GM12873 (cell line): ENCODE data around the gene ST6GALNAC1.

Experiments used
- CTCF ChIP-seq: IDR thresholded peaks from 2 replicates; pipeline ENCODE4 v1.5.1; 2012; ENCODE audit warnings: low read depth, mild to moderate bottlenecking, moderate library complexity, low read length, control low read depth; ENCODE audit not compliant: insufficient read depth; ENCODE audit errors: missing control alignments

Gene ST6GALNAC1

GRCh38 chr17:76630151-76630550 is 13.4 kb downstream of the ST6GALNAC1 start:
- no peak for TF ChIP-seq CTCF

GRCh38 chr17:76627510-76627909 is 16.0 kb downstream of the ST6GALNAC1 start:
- no peak for TF ChIP-seq CTCF

- no peak for TF ChIP-seq CTCF
Measured at GRCh38 chr17:76626442-76626841, 17.1 kb downstream of the ST6GALNAC1 start.

GRCh38 chr17:76625496-76625895 is 18.1 kb downstream of the ST6GALNAC1 start:
- no peak for TF ChIP-seq CTCF

GRCh38 chr17:76623271-76624146 is 20.0 kb downstream of the ST6GALNAC1 start:
- TF ChIP-seq CTCF: peak; percentile 94

- no peak for TF ChIP-seq CTCF
Measured at GRCh38 chr17:76617838-76618237, 25.7 kb downstream of the ST6GALNAC1 start.

- no peak for TF ChIP-seq CTCF
Measured at GRCh38 chr17:76614912-76615617, 28.5 kb downstream of the ST6GALNAC1 start.
